HUDEP-2 (cell line): ENCODE measurements around the gene PALM3.

Experiments used
- DNase-seq, 76 experiments: peaks; one replicate each; lab custom pipeline; 2025; ENCODE audit not compliant: unreplicated experiment in 76 of 76; lab: John Stamatoyannopoulos, UW

Gene PALM3

DNA sequence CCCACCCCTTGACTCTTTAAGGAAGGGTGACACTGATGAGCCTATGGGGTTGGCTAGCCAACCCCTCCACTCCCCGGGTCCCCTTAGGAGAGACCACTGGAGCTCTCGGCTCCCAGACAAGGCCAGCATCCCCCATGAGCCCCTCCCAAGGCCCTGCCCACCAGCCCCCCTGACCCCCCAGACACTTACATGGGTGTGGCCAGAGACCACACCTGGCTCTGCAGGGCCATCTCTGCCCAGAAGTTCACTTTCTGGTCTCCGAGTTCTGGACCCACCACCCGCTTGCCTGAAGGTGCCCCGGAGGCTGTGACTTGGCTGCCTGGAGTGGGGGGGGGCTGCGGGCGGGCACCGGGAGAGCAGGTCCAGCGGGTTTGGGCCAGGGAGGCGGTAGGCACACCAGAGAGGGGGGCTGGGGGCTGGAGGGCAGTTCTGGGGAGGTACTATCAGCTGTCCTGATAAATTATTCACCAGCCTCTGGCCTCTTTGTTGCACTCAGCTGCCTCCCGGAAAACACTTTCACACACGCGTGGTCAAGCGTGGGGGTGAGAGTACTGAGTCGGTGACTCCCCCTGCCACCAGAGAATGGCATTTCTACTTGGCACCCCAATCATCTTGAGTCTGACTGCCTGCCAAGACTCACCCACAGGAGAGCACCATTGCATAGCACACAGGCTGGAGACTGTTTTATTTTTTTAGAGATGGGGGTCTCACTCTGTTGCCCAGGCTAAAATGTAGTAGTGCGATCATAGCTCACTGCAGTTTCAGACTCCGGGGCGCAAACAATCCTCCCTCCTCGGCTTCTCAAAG lies at the start of gene PALM3:
PALM3 (minus strand) TSS at position 326 of the 807 bp plus-strand sequence; CDS start at position 230, 96 bp downstream.
- DNase-seq, result peak in 2 of 76 experiments; percentile 23 to 35

DNA sequence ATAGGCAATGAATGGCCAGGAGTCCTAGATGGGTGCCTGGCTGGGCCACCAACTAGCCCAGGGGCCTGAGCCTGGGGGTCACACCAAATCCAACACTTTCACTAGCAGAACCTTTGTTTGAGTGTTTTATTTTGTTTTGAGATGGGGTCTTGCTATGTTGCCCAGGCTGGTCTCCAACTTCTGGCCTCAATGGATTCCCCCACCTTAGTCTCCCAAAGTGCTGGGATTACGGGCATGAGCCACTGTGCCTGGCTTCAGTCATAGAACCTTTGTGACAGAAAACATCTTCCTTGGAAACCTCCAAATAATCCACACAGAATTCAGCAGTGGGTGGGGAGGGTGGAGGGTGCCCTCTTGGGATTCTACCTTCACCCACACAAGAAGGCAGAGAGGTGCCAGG lies 49.6 kb upstream of the PALM3 start:
- DNase-seq, result no peak

- DNase-seq, result no peak
These were observed 48.8 kb upstream of the PALM3 start for GRCh38 chr19:14110650-14111049.

DNA sequence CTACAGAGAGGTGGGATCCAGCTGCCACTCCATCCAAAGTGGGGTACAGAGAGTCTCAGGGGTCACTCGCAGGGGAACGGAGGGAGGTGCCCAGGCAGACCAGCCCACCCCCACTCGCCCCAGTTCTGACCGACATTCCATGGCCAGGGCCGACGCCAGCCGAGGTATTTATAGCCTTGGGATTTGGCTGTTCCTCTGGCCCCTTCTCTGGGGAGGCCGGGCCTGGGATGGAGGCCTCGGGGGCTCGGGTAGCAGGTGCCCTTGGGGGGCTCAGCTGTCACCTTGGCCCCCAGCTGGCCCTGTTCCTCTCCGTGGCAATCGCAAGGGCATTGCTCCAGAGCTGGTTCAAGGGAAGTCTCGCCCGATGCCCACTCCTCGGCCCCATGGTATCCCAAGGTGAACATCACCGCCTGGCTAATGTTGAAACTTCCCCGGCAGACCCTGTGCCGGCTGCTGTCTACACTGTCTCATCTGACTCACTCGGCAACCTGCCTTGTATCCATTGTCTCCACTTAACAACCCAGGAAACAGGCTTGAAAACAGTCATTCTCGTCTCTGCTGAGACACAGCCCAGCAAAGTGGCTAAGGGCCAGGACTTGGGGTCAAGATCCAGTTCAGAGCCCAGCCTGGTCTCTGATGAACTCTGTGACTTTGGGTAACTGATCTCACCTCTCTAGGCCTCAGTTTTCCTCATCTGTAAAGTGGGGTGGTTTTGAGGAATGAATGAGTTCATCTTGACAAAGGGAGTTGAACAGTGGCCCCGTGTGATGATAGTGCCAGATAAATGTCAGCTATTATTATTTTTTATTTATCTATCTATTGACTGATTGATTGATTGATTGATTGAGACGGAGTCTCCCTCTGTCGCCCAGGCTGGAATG lies 45.9 kb upstream of the PALM3 start:
- DNase-seq, result no peak

DNA sequence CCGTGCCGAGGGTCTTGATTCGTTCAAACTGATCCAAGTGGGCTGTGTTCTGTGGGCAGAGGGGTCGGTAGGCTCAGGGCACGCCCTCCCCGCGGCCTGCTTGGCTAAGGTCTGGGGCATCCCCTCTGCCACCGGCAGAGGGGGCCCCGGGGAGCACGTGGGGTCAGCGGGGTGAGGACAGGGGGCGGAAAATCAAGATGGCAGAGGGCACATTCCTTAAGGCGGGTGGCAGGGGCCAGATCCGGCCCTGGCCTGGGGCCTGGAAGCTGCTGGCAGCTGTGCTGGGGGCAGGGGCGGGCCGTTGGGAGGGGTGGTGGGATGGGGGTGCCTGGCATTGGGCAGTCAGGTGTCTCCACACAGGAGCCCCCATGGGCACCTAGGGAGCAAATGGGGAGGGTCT lies 45.0 kb upstream of the PALM3 start:
- DNase-seq, result no peak

DNA sequence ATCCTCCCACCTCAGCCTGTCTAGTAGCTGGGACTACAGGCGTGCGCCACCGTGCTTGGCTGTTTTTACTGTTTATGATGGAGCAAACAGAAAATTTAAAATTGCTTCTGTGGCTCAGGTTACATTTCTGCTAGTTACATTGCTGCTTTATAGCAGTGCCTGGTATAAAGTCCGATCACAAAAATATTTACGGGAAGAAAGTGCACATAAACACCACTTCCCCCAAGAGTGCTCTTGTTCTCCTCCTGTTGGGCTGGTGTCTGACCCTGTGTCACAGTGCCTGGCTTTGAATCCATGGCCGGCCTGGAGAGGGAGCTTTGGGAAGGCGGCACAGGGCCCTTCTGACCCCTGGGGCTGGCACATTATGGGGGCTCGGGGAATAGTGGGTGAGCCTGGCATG lies 43.8 kb upstream of the PALM3 start:
- DNase-seq, result no peak

DNA sequence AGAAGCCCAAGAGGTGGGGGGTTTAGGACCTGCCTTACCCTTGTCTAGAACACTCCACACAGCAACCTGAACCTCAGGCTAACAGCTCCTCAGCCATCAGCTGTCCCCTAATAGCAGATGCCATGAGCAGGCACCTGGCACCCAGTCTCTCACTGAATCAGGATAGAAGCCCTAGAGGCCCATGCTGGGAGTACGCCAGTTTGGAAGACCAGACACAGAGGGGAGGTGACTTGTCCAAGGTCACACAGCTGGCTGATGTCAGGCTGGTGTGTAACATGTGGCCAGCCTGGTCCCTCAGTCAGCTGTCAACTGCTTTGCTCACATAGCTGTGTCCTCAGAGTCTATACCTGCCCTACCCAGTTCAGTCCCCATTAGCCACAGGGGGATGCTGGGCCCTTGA lies 41.4 kb upstream of the PALM3 start:
- peak in 23 of 76 experiments; percentile 9 to 44 (median 21) for DNase-seq

DNA sequence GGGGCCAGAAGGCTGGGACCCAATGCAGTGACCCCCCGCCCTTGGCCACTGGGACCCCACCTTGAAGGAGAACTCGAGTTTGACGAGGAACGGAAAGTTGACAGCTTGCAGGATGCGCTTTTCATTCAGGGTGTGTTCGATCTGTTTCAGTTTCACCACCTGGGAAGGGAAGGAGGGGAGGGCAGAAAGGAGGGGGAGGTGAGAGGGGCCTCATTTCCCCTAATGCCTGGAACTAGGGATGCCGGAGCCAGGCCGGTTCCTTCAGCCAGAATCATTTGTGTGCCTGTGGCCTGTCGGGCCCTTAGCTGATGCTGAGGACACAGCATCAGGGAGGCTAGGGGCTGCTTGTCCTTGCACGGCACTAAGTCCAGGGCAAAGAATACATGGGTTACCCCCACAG lies 40.9 kb upstream of the PALM3 start:
- DNase-seq, result no peak

GRCh38 chr19:14102102-14102696 lies 40.3 kb upstream of the PALM3 start:
- no peak for DNase-seq

DNA sequence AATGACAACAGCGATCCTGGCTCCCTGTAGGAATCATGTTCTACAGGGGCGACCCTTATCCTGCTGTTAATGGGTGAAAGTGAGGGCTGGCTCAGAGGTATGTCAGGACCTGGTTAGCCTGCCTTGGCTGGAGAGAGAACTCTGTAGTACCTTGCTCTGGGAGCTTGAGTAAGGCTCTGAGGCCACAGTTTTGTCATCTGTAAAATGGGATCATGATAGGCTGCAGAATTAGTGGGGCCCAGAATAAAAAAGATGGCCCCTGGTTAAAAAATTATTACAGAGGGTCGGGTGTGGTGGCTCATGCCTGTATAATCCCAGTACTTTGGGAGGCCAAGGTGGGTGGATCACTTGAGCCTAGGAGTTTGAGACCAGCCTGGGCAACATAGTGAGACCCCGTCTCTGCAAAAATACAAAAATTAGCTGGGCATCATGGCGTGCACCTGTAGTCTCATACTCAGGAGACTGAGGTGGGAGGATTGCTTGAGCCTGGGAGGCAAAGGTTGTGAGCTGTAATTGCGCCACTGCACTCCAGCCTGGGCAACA lies 39.2 kb upstream of the PALM3 start:
- no peak for DNase-seq

- DNase-seq, result peak in 3 of 76 experiments; percentile 8 to 25 (median 11)
These were observed 35.8 kb upstream of the PALM3 start for GRCh38 chr19:14097532-14098151.

DNA sequence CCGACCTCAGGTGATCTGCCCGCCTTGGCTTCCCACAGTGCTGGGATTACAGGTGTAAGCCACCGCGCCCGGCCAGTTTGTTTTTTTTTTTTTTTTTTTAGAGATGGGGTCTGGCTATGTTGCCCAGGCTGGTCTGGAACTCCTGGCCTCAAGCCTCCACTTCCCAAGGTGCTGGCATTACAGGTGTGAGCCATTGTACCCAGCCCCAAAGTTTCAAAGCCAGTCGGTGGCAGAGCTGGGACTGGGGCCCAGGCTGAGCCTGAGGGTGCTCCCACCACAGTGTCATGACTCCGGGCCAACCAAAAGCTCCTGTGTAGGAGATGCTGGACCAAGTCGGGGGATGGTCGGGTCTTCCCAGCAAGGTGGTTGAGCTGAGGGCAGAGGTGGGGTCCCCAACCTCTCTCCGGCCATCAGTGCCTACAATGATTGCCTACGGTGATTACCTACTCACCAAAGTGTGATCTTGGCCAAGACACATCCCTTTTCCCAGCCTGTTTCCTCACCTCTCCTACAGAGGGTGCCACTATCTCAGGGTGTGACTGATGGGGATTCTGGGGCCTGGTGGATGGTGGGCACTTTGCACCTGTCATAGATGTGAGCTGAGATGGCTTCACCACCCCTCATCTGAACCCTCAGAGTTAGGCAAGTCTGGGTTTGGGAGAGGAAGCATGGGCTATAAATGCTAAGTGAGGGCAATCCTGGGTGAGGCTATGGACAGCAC lies 34.6 kb upstream of the PALM3 start:
- no peak for DNase-seq

- peak in 65 of 76 experiments; percentile 17 to 85 (median 55) for DNase-seq
These were observed 33.0 kb upstream of the PALM3 start for GRCh38 chr19:14094854-14095253.

GRCh38 chr19:14093117-14093823 lies 31.4 kb upstream of the PALM3 start:
- DNase-seq, result peak in 12 of 76 experiments; percentile 8 to 55 (median 28)

- DNase-seq, result peak in 12 of 76 experiments; percentile 28 to 83 (median 53)
These were observed 30.1 kb upstream of the PALM3 start for GRCh38 chr19:14091813-14092462.

DNA sequence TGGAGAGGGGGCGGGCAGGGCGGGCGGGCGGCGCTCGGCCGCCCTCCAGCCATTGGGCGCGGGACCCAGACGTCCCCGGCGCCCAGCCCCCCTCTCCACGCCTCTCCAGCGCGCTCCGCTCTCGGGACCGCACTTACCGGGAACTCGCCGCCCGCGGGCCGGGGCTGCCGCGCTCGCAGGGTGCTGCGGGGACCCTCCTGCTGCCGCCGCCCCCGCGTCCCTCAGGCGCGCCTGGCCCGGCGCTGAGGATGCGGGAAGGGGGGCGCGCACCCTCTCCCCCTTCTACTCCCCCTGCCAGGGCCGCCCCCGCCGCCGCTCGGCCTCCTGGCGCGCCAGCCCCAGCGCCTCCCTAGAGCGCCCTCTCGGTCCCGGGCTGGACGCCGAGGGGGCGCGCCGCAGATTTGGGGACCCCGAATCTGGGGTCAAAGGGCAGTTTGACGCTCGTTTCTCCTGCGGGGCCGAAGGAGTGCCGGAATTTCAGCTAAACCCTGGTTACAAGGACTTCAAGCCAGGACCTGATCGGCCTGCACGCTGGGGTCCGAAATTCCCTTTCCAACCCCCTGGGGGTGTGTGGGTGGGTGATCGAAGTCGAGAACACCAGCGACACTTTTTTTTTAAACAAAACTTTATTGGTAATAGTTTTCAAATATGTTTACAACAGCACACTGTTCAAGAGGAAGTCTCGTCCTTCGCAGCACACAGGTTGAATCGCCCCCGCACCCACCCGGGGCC lies 29.4 kb upstream of the PALM3 start:
- DNase-seq, result peak in 71 of 76 experiments; percentile 66 to 98 (median 87)

DNA sequence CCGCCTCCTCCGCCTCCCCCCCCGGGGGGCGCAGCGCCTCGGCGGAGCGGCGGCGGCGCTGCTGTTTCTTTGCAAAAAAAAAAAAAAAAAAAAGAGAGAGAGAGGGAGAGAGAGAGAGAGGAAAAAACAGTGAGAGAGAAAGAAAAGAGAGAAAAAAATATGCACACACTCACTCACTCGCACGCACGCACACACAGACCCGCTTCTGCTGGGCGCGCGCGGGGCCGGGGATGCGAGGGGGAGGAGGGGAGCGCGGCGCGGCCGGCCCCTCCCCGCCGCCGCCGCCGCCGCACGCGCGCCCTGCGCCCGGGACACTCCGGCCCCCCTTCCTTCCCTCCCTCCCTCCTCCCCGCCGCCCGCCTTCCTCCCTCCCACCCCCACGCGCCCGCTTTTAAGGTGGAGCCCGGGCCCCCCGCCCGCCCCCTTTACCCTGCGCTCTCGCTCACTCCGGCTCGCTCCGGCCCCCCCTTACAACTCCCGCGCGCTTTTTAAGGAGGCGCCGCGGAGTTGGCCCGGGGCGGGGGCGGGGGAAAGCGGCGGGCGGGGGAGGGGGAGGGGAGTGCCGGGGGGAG lies 28.7 kb upstream of the PALM3 start, which contains the start of gene SAMD1:
SAMD1 (minus strand) TSS at position 243 of the 572 bp plus-strand sequence.
- DNase-seq, result peak in 67 of 76 experiments; percentile 63 to 96 (median 89)
